ENCODE results near the gene LFNG. TPM values are rescaled to one million over a fixed set of nuclear protein-coding genes. Genes with fewer than 3 reads are reported as not detected.
"Not testable (repeated sequence)": the region's sequence is repeated elsewhere in the genome, so short reads cannot be mapped to it uniquely, and the experiment has no call there.

Gene LFNG
- total RNA-seq, 4 donors from 2014 or later = 17.9 to 162 (median 80.6) TPM

DNA sequence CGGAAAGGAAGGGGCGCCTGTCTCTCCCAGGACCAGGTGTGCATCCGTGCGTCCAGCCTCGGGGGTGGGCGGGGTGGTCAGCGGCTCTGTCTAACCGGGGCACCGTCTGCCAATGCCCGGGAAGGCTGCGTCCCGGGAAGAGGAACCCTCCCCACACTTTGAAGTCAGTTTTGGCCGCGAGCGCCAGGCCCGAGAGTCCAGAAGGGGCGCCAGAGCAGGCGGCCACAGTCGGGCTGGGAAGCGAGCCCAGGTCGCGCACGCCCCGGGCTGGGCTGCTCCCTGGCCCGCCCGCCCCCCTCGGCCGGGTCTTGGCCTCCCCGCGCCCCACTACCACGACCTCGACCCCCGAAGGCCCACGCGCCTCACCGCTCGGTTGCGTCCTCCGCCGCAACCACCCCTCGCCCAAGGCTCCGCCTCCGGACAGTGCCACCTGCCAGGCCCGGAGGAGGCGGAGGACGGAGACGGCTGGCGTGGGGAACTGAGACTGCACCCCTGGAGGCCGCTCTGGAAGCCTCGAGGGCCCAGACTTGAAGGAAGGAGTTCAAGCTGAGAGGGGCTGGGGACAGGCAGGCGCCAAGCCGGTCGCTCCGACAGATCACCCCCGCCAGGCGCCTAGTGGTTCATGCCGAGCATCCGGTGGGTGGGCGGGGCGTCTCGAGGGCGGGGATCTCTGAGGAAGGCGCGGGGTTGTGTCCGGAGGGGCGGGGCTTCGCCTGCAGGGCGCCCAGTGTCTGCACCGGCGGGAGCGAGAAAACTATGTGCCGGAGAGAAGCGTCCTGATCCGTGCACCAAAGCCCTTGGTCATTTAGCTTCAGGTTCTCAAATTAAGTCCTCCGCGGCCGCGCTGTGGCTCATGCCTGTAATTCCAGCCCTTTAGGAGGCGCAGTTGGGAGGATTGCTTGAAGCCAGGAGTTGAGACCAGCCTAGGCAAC is 35.8 kb downstream of the LFNG start, which contains the start of gene BRAT1:
BRAT1 (minus strand) TSS at position 404 of the 932 bp plus-strand sequence. CDS start 1,093 bp downstream, outside the sequence.
- intact Hi-C loops (cut with DNase I; ENCODE audit: low total_unique reads) (loop anchor here (5.0 kb wide), 1 partner anchor 67 kb away; no protein-coding TSS in a partner anchor), in situ Hi-C loops (cut with MboI; ENCODE audit: low pct_ligation_motif_present in 1 of 4, low pct_unique_long_range_greater_than_20kb in 1 of 4, low sequenced_read_pairs in 3 of 4) (no loop called here)
- 0 to 1% methylated on average over 1 to 42 of the region's 79 CpGs for WGBS, 2 donors (ENCODE audit: low coverage in 1 of 2)
- peak within 1 kb of the TSS; percentile 95 to 97 (median 96) for H3K27ac ChIP-seq
- no peaks in the 10 kb centered on the region for H3K9me3 ChIP-seq
- H3K36me3 ChIP-seq = no peaks in the 10 kb centered on the region
- peaks cover 14 to 45% (median 35%) of the 10 kb centered on the region in 4 donors for H3K4me1 ChIP-seq
- H3K27me3 ChIP-seq = no peaks in the 10 kb centered on the region
- DNase-seq = peak; percentile 98
- TF ChIP-seq CTCF (IDR thresholded peaks at IDR 0.05) (peak; percentile 32 to 57 (median 43)), EP300 (IDR thresholded peaks at IDR 0.05; ENCODE audit: low read depth) (no peak), POLR2AphosphoS5 (IDR thresholded peaks at IDR 0.05) (peak; percentile 84 to 95 (median 89)), POLR2A (IDR thresholded peaks at IDR 0.05) (peak; percentile 78)
- H3K4me3 ChIP-seq = peak within 1 kb of the TSS; percentile 69 to 93 (median 84)

DNA sequence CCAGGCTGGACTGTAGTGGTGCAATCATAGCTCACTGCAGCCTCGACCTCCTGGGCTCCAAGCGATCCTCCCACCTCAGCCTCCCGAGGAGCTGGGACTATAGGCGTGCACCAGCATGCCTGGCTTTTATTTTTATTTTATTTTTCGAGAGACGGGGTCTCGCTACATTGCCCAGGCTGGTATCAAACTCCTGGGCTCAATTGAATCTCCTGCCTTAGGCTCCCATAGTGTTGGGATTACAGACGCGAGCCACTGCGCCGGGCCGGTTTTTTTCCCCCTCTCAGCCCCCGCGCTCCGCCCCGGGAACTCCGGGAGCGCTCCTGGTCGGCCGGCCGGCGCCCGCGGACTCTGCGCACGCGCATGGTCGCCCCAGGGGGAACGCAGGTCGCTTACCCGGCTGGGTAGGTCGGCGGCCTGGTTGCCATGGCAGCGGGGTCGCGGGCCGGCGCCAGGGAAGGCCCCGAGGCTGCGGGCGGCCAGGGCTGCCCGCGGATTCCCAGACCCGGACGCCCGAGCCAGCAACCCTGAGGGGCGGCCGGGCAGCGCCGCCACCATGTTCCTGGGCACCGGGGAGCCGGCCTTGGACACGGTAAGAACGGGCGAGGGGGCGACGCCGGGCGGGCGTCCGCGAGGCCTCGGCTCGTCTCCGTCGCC is 39.2 kb downstream of the LFNG start, which contains the start of gene IQCE:
IQCE (plus strand) TSS at position 351 of the 654 bp plus-strand sequence; CDS start at position 554, 203 bp downstream.
- in situ Hi-C loops (cut with MboI; ENCODE audit: low pct_ligation_motif_present in 1 of 4, low pct_unique_long_range_greater_than_20kb in 1 of 4, low sequenced_read_pairs in 3 of 4) (no loop called here), intact Hi-C loops (cut with DNase I; ENCODE audit: low total_unique reads) (loop anchor here (5.0 kb wide), 1 partner anchor 64 kb away; no protein-coding TSS in a partner anchor)
- H3K27me3 ChIP-seq = no peaks in the 10 kb centered on the region
- H3K9me3 ChIP-seq = no peaks in the 10 kb centered on the region
- peak; percentile 95 for DNase-seq
- peaks cover 20 to 58% (median 41%) of the 10 kb centered on the region in 4 donors for H3K4me1 ChIP-seq
- peak within 1 kb of the TSS; percentile 85 to 90 (median 88) for H3K27ac ChIP-seq
- peak within 1 kb of the TSS; percentile 80 to 100 (median 82) for H3K4me3 ChIP-seq
- WGBS, 2 donors (ENCODE audit: low coverage in 1 of 2) = 1% methylated on average over 63 of the region's 66 CpGs; no CpG with 5 or more reads in 1 of the 2 donors
- H3K36me3 ChIP-seq = no peaks in the 10 kb centered on the region
- TF ChIP-seq POLR2AphosphoS5 (IDR thresholded peaks at IDR 0.05) = peak; percentile 42 to 55 (median 51)
- TF ChIP-seq EP300 (IDR thresholded peaks at IDR 0.05; ENCODE audit: low read depth) = no peak
- TF ChIP-seq CTCF (IDR thresholded peaks at IDR 0.05) = no peak
- no peak for TF ChIP-seq POLR2A (IDR thresholded peaks at IDR 0.05)

- peak overlapping the region; percentile 80 to 100 (median 82) for H3K4me3 ChIP-seq
- H3K27ac ChIP-seq = peak overlapping the region; percentile 85 to 90 (median 88)
- peak; percentile 59 for DNase-seq
- intact Hi-C loops (cut with DNase I; ENCODE audit: low total_unique reads) = loop anchor here (5.0 kb wide), 1 partner anchor 63 kb away; no protein-coding TSS in a partner anchor
- 5% methylated on average over 52 of the region's 53 CpGs; no CpG with 5 or more reads in 1 of the 2 donors for WGBS, 2 donors (ENCODE audit: low coverage in 1 of 2)
- H3K4me1 ChIP-seq = peaks cover 13 to 51% (median 35%) of the 10 kb centered on the region in 4 donors
- H3K36me3 ChIP-seq = no peaks in the 10 kb centered on the region
- TF ChIP-seq POLR2AphosphoS5 (IDR thresholded peaks at IDR 0.05) (peak in 1 of 3 donors; percentile 13), EP300 (IDR thresholded peaks at IDR 0.05; ENCODE audit: low read depth) (no peak), POLR2A (IDR thresholded peaks at IDR 0.05) (peak; percentile 39), CTCF (IDR thresholded peaks at IDR 0.05) (no peak)
- no peaks in the 10 kb centered on the region for H3K9me3 ChIP-seq
- in situ Hi-C loops (cut with MboI; ENCODE audit: low pct_ligation_motif_present in 1 of 4, low pct_unique_long_range_greater_than_20kb in 1 of 4, low sequenced_read_pairs in 3 of 4) = no loop called here
- no peaks in the 10 kb centered on the region for H3K27me3 ChIP-seq
Measured at GRCh38 chr7:2559283-2559950, 39.8 kb downstream of the LFNG start.

DNA sequence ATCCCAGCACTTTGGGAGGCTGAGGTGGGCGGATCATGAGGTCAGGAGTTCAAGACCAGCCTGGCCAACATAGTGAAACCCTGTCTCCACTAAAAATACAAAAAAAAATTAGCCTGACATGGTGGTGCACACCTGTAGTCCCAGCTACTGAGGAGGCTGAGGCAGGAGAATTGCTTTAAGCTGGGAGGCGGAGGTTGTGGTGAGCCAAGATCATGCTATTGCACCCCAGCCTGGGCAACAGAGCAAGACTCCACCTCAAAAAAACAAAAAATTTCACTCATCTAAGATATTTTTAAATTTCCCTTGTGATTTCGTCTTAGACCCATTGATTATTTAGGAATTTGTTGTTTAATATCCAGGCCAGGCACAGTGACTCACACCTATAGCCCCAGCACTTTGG is 44.4 kb downstream of the LFNG start:
- intact Hi-C loops (cut with DNase I; ENCODE audit: low total_unique reads); H3K36me3 ChIP-seq; H3K9me3 ChIP-seq; in situ Hi-C loops (cut with MboI; ENCODE audit: low pct_ligation_motif_present in 1 of 4, low pct_unique_long_range_greater_than_20kb in 1 of 4, low sequenced_read_pairs in 3 of 4); H3K4me3 ChIP-seq; H3K27me3 ChIP-seq; DNase-seq: not testable (repeated sequence)
- peak overlapping the region in 1 of 4 donors; percentile 59 for H3K27ac ChIP-seq
- WGBS, 2 donors (ENCODE audit: low coverage in 1 of 2) = 89 to 94% methylated on average over 1 to 3 of the region's 3 CpGs
- peaks cover 10 to 50% (median 16%) of the 10 kb centered on the region in 4 donors for H3K4me1 ChIP-seq
